PC-3 (cell line): ENCODE measurements around the gene NUP210L. TPM values are rescaled to one million over a fixed set of nuclear protein-coding genes. Genes with fewer than 3 reads are reported as not detected.
"Not testable (repeated sequence)": the region's sequence is repeated elsewhere in the genome, so short reads cannot be mapped to it uniquely, and the experiment has no call there.

Experiments
- ATAC-seq: fragments of 200-7000 bp; cut with Tn5 transposase; 2 replicates; pipeline ENCODE4 v1.9.1; 2020; ENCODE audit warnings: mild to moderate bottlenecking, moderate library complexity
- BruUV-seq: library from RNA; stranded (reverse); fragments of 400-500 nt; replicated peaks from 2 replicates; lab custom pipeline; 2021; lab: Mats Ljungman, UMichigan
- CTCF ChIA-PET: fragments of 300-600 bp; sonication (Branson Sonifier 250); formaldehyde crosslinking; loops from one replicate; lab custom pipeline; 2022; ENCODE audit warnings: antibody characterized with exemption; lab: Charles Lee
- POLR2A ChIA-PET: fragments of 300-600 bp; sonication (Branson Sonifier 250); formaldehyde crosslinking; loops from one replicate; lab custom pipeline; 2022; ENCODE audit warnings: antibody characterized with exemption; ENCODE audit not compliant: unreplicated experiment; lab: Charles Lee
- DNase-seq: peaks from one replicate; pipeline ENCODE4 v3.0.0-alpha.2; 2015
- H2AFZ ChIP-seq: fragments of 300-600 bp; sonication (generic); 2 replicates; pipeline ENCODE4 v1.6.0; 2016; ENCODE audit warnings: antibody characterized with exemption, low read length
- H3F3A ChIP-seq: fragments of 300-600 bp; sonication (generic); one replicate; pipeline ENCODE4 v1.6.0; 2017; ENCODE audit warnings: antibody characterized with exemption, low read length, control low read depth, mild to moderate bottlenecking; ENCODE audit not compliant: unreplicated experiment
- H3K27ac ChIP-seq: fragments of 300-600 bp; sonication (generic); 2 replicates; pipeline ENCODE4 v1.5.1; 2016; ENCODE audit warnings: mild to moderate bottlenecking, low read length
- H3K27me3 ChIP-seq: fragments of 300-600 bp; sonication (generic); 2 replicates; pipeline ENCODE4 v1.6.1; 2016; ENCODE audit warnings: low read length, mixed read lengths
- H3K36me3 ChIP-seq: fragments of 300-600 bp; sonication (generic); 2 replicates; pipeline ENCODE4 v1.6.1; 2016; ENCODE audit warnings: low read depth, mixed run types, low read length, mixed read lengths
- H3K4me1 ChIP-seq: fragments of 300-600 bp; sonication (generic); 2 replicates; pipeline ENCODE4 v1.5.1; 2016; ENCODE audit warnings: low read length; ENCODE audit not compliant: insufficient read depth
- H3K4me2 ChIP-seq: fragments of 300-600 bp; sonication (generic); 2 replicates; pipeline ENCODE4 v1.6.0; 2016; ENCODE audit warnings: low read length
- H3K4me3 ChIP-seq: fragments of 300-600 bp; sonication (generic); 2 replicates; pipeline ENCODE4 v1.5.1; 2016; ENCODE audit warnings: mild to moderate bottlenecking, low read length, mixed read lengths
- H3K79me2 ChIP-seq: fragments of 300-600 bp; sonication (generic); 2 replicates; pipeline ENCODE4 v1.6.1; 2017; ENCODE audit warnings: low read length, mixed read lengths
- H3K9ac ChIP-seq: fragments of 300-600 bp; sonication (generic); 2 replicates; pipeline ENCODE4 v1.6.0; 2016; ENCODE audit warnings: mild to moderate bottlenecking, low read length
- H3K9me2 ChIP-seq: fragments of 300-600 bp; sonication (generic); replicated peaks from 2 replicates; pipeline ENCODE4 v1.6.1; 2016; ENCODE audit warnings: mixed run types, low read length, mixed read lengths
- H3K9me3 ChIP-seq: fragments of 300-600 bp; sonication (generic); 2 replicates; pipeline ENCODE4 v1.6.1; 2016; ENCODE audit warnings: low read length, mixed read lengths
- H4K20me1 ChIP-seq: fragments of 300-600 bp; sonication (generic); 2 replicates; pipeline ENCODE4 v1.6.1; 2016; ENCODE audit warnings: low read length, mixed read lengths
- CTCF ChIP-seq: fragments of 300-600 bp; sonication (generic); conservative IDR thresholded peaks from 2 replicates; pipeline ENCODE4 v1.5.1; 2017; ENCODE audit warnings: antibody characterized with exemption, low read depth, mild to moderate bottlenecking, low read length
- EZH2 ChIP-seq: fragments of 300-600 bp; sonication (generic); IDR thresholded peaks from one replicate; pipeline ENCODE4 v1.6.1; 2017; ENCODE audit warnings: antibody characterized with exemption, mild to moderate bottlenecking, low read length; ENCODE audit not compliant: unreplicated experiment
- EZH2phosphoT487 ChIP-seq: fragments of 300-600 bp; sonication (generic); IDR thresholded peaks from 2 replicates; pipeline ENCODE4 v1.6.1; 2018; ENCODE audit warnings: mild to moderate bottlenecking, antibody characterized with exemption, low read length, borderline replicate concordance
- intact Hi-C: fragments of 100-400 bp; cut with micrococcal nuclease; formaldehyde crosslinking; loops from 2 replicates; pipeline ENCODE4 v1.9.0; 2023
- total RNA-seq: library from RNA; depleted of rRNA; stranded (reverse); fragments of >200 nt; gene quantifications from 2 replicates; pipeline ENCODE4 v1.2.3, GENCODE V29; 2014

The NUP210L gene
- total RNA-seq, 1 experiment from 2014 or later: 0.04 TPM

- peak overlapping the region; percentile 93 for H3K4me2 ChIP-seq
- no peaks in the 10 kb centered on the region for H3K9me2 ChIP-seq
- DNase-seq (no peak), ATAC-seq (no peak)
- TF ChIP-seq EZH2phosphoT487 (no peak), EZH2 (no peak), CTCF (no peak)
- no peaks in the 10 kb centered on the region for H3K36me3 ChIP-seq
- no TSS peak for BruUV-seq
- H3K27ac ChIP-seq: no peak overlapping the region
- H3K79me2 ChIP-seq: peaks cover 15% of the 10 kb centered on the region
- intact Hi-C loops: no loop called here
- ChIA-PET POLR2A (no interaction called here), CTCF (interaction anchor here (1.8 kb wide), 1 partner anchor 22 kb away, joined by 4 read pairs; the partner anchor contains the start of gene SLC39A1)
- H3K27me3 ChIP-seq: no peaks in the 10 kb centered on the region
- H2AFZ ChIP-seq: peak overlapping the region; percentile 71
- H4K20me1 ChIP-seq: no peaks in the 10 kb centered on the region
- H3F3A ChIP-seq: peaks cover 4% of the 10 kb centered on the region
- peaks cover 19% of the 10 kb centered on the region for H3K4me1 ChIP-seq
- peak overlapping the region; percentile 78 for H3K9ac ChIP-seq
- no peaks in the 10 kb centered on the region for H3K9me3 ChIP-seq
- peak overlapping the region; percentile 74 for H3K4me3 ChIP-seq
Measured at GRCh38 chr1:153985341-153985912, 169.4 kb downstream of the NUP210L start.

- DNase-seq (no peak), ATAC-seq (no peak)
- intact Hi-C loops: no loop called here
- Histone ChIP-seq H3K9me2 (no peaks in the 10 kb centered on the region), H2AFZ (no peak overlapping the region), H3K4me3 (0 out of 2 replicates have a peak overlapping the region, but pooled peaks have one; percentile 74), H3K4me2 (peak overlapping the region; percentile 93), H3K9me3 (no peaks in the 10 kb centered on the region), H3K79me2 (peaks cover 15% of the 10 kb centered on the region), H4K20me1 (no peaks in the 10 kb centered on the region), H3K36me3 (no peaks in the 10 kb centered on the region), H3K27me3 (no peaks in the 10 kb centered on the region), H3F3A (peaks cover 4% of the 10 kb centered on the region), H3K9ac (no peak overlapping the region), H3K4me1 (peaks cover 19% of the 10 kb centered on the region), H3K27ac (no peak overlapping the region)
- no TSS peak for BruUV-seq
- CTCF ChIA-PET: no interaction called here
- POLR2A ChIA-PET: no interaction called here
- no peak for TF ChIP-seq EZH2phosphoT487
- TF ChIP-seq EZH2: no peak
- no peak for TF ChIP-seq CTCF
Measured at GRCh38 chr1:153984123-153984894, 170.6 kb downstream of the NUP210L start.

- TSS peak; percentile 72 for BruUV-seq
Measured at GRCh38 chr1:153981735-153982134, 173.1 kb downstream of the NUP210L start.

GRCh38 chr1:153979091-153979490 lies 175.8 kb downstream of the NUP210L start:
- H3K9me2 ChIP-seq, BruUV-seq, DNase-seq, H3K4me2 ChIP-seq, H3K27ac ChIP-seq, H3K4me3 ChIP-seq, H3F3A ChIP-seq, H3K27me3 ChIP-seq, ATAC-seq, H2AFZ ChIP-seq, intact Hi-C loops, H3K9ac ChIP-seq, H4K20me1 ChIP-seq, H3K9me3 ChIP-seq: not testable (repeated sequence)
- POLR2A ChIA-PET: interaction anchor here (0.6 kb wide), 1 partner anchor 16 kb away, joined by 4 read pairs; the partner anchor contains the start of gene SLC39A1
- H3K36me3 ChIP-seq: peaks cover 13% of the 10 kb centered on the region
- peaks cover 18% of the 10 kb centered on the region for H3K4me1 ChIP-seq
- peaks cover 20% of the 10 kb centered on the region for H3K79me2 ChIP-seq
- CTCF ChIA-PET: interaction anchor here (0.6 to 1.9 kb wide), 2 partner anchors 8 to 293 kb away, joined by 8 to 10 read pairs; partner anchors contain the start of gene RAB13

More at GRCh38 chr1:153981735-153982134, 173.1 kb downstream of the NUP210L start:
- POLR2A ChIA-PET, CTCF ChIA-PET, H4K20me1 ChIP-seq, H3K9me2 ChIP-seq, H3K36me3 ChIP-seq, DNase-seq, H3K27ac ChIP-seq, H3K9ac ChIP-seq, H3K4me3 ChIP-seq, H2AFZ ChIP-seq, intact Hi-C loops, H3K4me2 ChIP-seq, H3K27me3 ChIP-seq, ATAC-seq, H3F3A ChIP-seq, H3K9me3 ChIP-seq: not testable (repeated sequence)
- peaks cover 27% of the 10 kb centered on the region for H3K4me1 ChIP-seq
- H3K79me2 ChIP-seq: peaks cover 22% of the 10 kb centered on the region
